COLO668 (cell line): ENCODE measurements around the gene OR13C5.

Experiments used
- DNase-seq: peaks from one replicate; lab custom pipeline; 2025; ENCODE audit not compliant: unreplicated experiment; lab: John Stamatoyannopoulos, UW

OR13C5 gene

GRCh38 chr9:104555521-104555920, 43.7 kb downstream of the OR13C5 start:
- DNase-seq = no peak

- no peak for DNase-seq
These were observed 46.0 kb downstream of the OR13C5 start for GRCh38 chr9:104553261-104553660.
